ENCODE data around the gene RPS6KL1.
A peak's percentile ranks its signal among the peaks of the same experiment; 100 is the strongest.
"Not testable (repeated sequence)": the region's sequence is repeated elsewhere in the genome, so short reads cannot be mapped to it uniquely, and the experiment has no call there.

Gene RPS6KL1

GRCh38 chr14:74934476-74935359, 11.7 kb upstream of the RPS6KL1 start:
- DNase-seq = no peak

GRCh38 chr14:74934041-74934440, 11.0 kb upstream of the RPS6KL1 start:
- no peak for DNase-seq

GRCh38 chr14:74932936-74933335, 9.9 kb upstream of the RPS6KL1 start:
- not testable (repeated sequence) for DNase-seq

- DNase-seq = no peak
Observed at GRCh38 chr14:74932401-74932901, 9.4 kb upstream of the RPS6KL1 start.

GRCh38 chr14:74931744-74932143, 8.7 kb upstream of the RPS6KL1 start:
- DNase-seq = not testable (repeated sequence)

GRCh38 chr14:74929242-74929641, 6.2 kb upstream of the RPS6KL1 start:
- no peak for DNase-seq

GRCh38 chr14:74927225-74927624, 4.2 kb upstream of the RPS6KL1 start:
- no peak for DNase-seq

GRCh38 chr14:74924061-74924460, 1.0 kb upstream of the RPS6KL1 start:
- no peak for DNase-seq

- no peak for DNase-seq
Observed at GRCh38 chr14:74921987-74922751, 891 bp downstream of the RPS6KL1 start.

GRCh38 chr14:74921053-74921620, 1.9 kb downstream of the RPS6KL1 start:
- DNase-seq = no peak

GRCh38 chr14:74920281-74920680, 2.8 kb downstream of the RPS6KL1 start:
- no peak for DNase-seq

- no peak for DNase-seq
Observed at GRCh38 chr14:74919421-74920165, 3.5 kb downstream of the RPS6KL1 start.

- DNase-seq = no peak
Observed at GRCh38 chr14:74918380-74918779, 4.7 kb downstream of the RPS6KL1 start.

- peak in 1 of 2 donors; percentile 32 for DNase-seq
Observed at GRCh38 chr14:74917646-74918081, 5.4 kb downstream of the RPS6KL1 start.

- no peak for DNase-seq
Observed at GRCh38 chr14:74917178-74917543, 5.9 kb downstream of the RPS6KL1 start.

GRCh38 chr14:74915826-74916225, 7.2 kb downstream of the RPS6KL1 start:
- no peak for DNase-seq

- no peak for DNase-seq
Observed at GRCh38 chr14:74915426-74915825, 7.6 kb downstream of the RPS6KL1 start.

- DNase-seq = peak; percentile 65 to 66
Observed at GRCh38 chr14:74913986-74914573, 9.0 kb downstream of the RPS6KL1 start.

GRCh38 chr14:74913393-74913910, 9.6 kb downstream of the RPS6KL1 start:
- no peak for DNase-seq

- DNase-seq = no peak
Observed at GRCh38 chr14:74912801-74913200, 10.3 kb downstream of the RPS6KL1 start.

GRCh38 chr14:74912111-74912510, 10.9 kb downstream of the RPS6KL1 start:
- DNase-seq = no peak

- no peak for DNase-seq
Observed at GRCh38 chr14:74911704-74912103, 11.4 kb downstream of the RPS6KL1 start.

Measured in hippocampal formation (tissue), 2 donors.